ENCODE measurements around the gene LHX3.

DNA sequence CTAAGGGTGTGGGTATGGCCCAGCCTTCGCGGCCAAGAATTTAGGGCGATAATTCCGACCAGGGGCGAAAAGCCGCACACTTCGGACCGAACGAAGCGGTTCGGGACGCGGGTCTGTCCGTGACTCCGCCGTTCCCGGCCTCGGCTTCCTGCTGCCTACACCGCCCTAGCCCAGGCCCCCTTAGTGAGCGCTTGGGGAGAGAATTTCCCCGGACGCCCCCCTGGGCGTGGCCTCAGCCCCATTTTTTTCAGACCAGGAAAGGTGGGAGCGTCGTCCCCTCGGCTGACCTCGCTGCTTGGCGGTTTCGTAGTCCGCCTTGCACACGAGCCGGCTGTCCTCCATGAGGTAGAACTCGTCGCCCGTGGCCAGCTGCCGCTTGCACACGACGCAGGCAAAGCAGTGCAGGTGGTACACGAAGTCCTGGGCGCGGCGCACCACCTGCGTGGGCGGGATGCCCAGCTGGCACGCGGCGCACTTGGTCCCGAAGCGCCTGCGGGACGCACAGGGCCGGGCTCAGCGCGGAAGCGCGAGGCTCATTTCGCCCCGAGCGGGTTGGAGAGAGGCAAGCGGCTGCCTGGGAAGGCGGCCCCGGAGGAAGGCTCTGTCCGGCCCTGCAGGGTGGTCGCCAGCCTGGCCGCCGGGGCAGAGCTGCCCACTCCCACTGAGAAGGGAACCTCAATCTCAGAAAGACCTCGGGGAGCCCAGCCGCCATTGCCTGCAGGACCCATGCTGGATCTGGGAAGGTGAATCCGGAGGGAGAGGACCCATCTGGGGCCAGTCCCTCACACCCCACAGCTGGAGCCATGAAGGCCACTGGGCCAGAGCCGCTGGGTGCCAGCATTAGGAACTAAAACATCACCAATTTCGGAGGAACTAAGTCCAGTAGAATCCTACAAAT lies 5.3 kb downstream of the LHX3 start:
- TF ChIP-seq YY1 (IDR thresholded peaks at IDR 0.05; ENCODE audit: low read depth) (no peak), NFIC (IDR thresholded peaks at IDR 0.05) (no peak), CEBPB (IDR thresholded peaks at IDR 0.05) (no peak), EGR1 (IDR thresholded peaks at IDR 0.05) (no peak), CREB1 (IDR thresholded peaks at IDR 0.05; ENCODE audit: low read depth) (no peak), RAD21 (IDR thresholded peaks at IDR 0.05; ENCODE audit: low read depth) (no peak), TAF1 (IDR thresholded peaks at IDR 0.05; ENCODE audit: low read depth) (no peak), TEAD4 (IDR thresholded peaks at IDR 0.05) (no peak), EP300 (IDR thresholded peaks at IDR 0.05; ENCODE audit: borderline replicate concordance) (no peak), TCF12 (IDR thresholded peaks at IDR 0.05; ENCODE audit: low read depth) (no peak), ZBTB7A (IDR thresholded peaks at IDR 0.05; ENCODE audit: low read depth) (no peak)
- TF ChIP-seq, protein P1, sequence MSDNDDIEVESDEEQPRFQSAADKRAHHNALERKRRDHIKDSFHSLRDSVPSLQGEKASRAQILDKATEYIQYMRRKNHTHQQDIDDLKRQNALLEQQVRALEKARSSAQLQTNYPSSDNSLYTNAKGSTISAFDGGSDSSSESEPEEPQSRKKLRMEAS (IDR thresholded peaks at IDR 0.05): no peak; the same call in 1 of the 2 replicates
- TF ChIP-seq, protein P2, sequence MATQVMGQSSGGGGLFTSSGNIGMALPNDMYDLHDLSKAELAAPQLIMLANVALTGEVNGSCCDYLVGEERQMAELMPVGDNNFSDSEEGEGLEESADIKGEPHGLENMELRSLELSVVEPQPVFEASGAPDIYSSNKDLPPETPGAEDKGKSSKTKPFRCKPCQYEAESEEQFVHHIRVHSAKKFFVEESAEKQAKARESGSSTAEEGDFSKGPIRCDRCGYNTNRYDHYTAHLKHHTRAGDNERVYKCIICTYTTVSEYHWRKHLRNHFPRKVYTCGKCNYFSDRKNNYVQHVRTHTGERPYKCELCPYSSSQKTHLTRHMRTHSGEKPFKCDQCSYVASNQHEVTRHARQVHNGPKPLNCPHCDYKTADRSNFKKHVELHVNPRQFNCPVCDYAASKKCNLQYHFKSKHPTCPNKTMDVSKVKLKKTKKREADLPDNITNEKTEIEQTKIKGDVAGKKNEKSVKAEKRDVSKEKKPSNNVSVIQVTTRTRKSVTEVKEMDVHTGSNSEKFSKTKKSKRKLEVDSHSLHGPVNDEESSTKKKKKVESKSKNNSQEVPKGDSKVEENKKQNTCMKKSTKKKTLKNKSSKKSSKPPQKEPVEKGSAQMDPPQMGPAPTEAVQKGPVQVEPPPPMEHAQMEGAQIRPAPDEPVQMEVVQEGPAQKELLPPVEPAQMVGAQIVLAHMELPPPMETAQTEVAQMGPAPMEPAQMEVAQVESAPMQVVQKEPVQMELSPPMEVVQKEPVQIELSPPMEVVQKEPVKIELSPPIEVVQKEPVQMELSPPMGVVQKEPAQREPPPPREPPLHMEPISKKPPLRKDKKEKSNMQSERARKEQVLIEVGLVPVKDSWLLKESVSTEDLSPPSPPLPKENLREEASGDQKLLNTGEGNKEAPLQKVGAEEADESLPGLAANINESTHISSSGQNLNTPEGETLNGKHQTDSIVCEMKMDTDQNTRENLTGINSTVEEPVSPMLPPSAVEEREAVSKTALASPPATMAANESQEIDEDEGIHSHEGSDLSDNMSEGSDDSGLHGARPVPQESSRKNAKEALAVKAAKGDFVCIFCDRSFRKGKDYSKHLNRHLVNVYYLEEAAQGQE (IDR thresholded peaks at IDR 0.05; ENCODE audit: low read depth): no peak
- TF ChIP-seq, protein P3, sequence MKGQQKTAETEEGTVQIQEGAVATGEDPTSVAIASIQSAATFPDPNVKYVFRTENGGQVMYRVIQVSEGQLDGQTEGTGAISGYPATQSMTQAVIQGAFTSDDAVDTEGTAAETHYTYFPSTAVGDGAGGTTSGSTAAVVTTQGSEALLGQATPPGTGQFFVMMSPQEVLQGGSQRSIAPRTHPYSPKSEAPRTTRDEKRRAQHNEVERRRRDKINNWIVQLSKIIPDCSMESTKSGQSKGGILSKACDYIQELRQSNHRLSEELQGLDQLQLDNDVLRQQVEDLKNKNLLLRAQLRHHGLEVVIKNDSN (IDR thresholded peaks at IDR 0.05): no peak

Measured in Ishikawa (cell line).